GM21390 (cell line): Measurements from ENCODE around the gene FREY1.

ENCODE experiments used
- ATAC-seq: cut with Tn5 transposase; IDR thresholded peaks from one replicate; pipeline ENCODE4 v1.9.1; 2021; ENCODE audit not compliant: unreplicated experiment

FREY1 gene

DNA sequence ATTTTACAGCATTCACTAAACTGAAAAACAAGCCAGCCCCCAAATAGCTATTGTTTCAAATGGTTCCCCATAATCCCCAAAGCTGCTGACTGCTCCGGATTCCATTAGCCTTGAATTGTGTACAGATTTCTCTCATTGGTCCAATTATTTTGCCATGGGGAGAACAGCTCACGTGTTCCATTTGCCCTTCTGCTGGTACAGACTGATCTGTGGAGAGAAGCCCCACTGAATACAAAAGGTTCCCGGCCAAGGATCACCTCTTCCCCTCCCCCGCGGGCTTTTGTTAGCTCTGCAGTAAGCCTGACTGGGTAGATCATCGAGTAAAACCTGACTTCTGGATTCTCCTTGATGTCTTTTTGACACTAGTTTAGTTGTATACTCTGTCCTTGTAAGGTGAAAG lies 30.7 kb downstream of the FREY1 start:
- no peak for ATAC-seq

DNA sequence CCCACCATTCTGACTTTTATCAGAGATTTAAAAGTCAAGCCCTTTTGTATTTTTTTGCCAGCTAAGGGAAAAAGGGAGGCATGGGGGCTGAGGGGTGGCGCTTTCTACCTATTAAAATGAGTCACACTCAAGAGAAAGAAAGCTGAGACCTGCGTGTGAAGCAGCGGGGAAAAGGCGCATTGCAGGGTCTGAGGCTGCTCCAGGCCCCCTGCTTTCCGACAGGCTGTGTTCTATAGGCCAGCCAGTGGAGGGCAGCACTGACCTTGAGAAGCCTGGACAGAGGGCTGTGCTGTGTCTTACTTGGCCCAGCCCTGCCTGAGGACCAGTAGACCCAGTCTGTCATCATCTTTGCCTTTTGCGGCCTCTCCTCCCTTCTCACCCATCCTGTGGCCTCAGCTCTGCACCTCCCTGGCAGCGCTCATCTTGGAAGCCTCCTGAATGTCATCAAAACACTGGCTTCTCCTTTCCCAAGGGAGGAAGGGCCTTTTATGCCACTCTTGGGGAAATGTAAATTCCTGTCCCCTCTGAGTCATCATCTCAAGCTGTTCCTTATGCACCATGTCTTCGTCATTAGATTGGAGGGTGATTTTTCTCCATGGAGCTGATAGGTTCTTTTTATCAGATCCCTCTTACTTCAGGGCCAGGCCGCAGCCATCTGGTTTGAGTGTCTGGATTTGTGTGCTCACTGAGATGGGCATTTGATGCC lies 34.3 kb downstream of the FREY1 start:
- ATAC-seq, result no peak

DNA sequence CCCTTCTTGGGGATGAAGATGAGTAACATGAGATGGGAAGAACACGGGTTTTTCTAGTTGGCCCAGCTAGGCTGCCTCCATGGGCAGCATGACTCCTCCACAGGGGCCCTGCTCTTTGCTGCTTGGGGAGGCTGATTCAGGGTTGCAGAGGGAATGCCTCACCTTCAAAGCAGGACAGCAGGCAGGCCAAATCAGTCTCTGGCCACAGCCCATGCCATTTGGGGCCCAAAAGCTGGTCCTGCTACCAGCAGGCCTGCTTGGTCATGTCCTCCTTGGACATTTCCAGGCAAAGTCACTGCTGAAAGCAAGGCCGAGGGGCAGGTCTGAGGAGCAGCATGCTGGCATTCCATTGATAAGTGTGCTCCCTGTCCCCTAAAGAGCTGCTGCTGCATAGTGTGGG lies 35.4 kb downstream of the FREY1 start:
- no peak for ATAC-seq

DNA sequence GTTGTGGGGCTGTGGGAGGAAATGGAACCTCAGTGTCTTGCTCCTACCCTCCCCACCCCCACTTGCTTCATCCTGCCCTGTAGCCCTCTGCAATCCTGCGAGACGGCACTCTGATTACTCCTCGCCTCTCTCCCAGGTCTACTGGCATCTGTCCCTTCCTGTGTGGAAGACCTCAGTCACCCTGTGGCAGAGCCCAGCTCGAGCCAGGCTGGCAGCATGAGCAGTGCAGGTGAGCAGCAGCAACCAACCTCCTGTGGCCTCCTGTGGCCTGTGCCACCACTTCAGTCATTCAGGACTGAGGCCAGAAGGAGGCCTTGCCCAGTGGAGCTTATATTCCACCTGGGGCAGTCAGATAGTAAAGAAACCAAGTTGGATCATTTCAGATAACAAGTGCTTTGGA lies 36.4 kb downstream of the FREY1 start:
- ATAC-seq, result no peak

DNA sequence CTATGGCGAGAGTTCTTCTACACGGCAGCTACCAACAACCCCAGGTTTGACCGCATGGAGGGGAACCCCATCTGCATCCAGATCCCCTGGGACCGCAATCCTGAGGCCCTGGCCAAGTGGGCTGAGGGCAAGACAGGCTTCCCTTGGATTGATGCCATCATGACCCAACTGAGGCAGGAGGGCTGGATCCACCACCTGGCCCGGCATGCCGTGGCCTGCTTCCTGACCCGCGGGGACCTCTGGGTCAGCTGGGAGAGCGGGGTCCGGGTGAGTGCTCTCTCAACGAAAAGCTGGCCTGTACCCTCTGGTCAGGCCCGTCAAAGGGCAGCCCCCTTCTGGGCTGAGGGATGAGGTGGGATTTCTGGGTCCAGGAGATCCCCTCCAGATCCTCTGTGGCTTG lies 37.5 kb downstream of the FREY1 start:
- no peak for ATAC-seq

DNA sequence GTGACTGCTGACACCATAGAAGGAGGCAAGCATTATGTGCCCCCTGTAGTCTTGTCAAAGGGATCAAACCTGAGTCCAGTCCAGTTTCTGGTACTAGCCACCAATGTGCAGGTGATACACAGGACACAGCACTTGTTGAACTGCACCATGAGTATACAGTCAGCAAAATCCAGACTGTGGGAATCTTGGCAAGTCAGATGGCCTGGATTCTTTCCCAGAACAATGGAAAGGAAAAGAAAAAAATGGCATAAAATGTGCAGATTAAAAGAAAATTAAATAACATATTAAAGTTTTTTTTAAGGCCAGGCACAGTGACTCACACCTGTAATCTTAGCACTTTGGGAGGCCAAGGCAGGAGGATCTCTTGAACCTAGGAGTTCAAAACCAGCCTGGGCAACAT lies 43.0 kb downstream of the FREY1 start:
- no peak for ATAC-seq

DNA sequence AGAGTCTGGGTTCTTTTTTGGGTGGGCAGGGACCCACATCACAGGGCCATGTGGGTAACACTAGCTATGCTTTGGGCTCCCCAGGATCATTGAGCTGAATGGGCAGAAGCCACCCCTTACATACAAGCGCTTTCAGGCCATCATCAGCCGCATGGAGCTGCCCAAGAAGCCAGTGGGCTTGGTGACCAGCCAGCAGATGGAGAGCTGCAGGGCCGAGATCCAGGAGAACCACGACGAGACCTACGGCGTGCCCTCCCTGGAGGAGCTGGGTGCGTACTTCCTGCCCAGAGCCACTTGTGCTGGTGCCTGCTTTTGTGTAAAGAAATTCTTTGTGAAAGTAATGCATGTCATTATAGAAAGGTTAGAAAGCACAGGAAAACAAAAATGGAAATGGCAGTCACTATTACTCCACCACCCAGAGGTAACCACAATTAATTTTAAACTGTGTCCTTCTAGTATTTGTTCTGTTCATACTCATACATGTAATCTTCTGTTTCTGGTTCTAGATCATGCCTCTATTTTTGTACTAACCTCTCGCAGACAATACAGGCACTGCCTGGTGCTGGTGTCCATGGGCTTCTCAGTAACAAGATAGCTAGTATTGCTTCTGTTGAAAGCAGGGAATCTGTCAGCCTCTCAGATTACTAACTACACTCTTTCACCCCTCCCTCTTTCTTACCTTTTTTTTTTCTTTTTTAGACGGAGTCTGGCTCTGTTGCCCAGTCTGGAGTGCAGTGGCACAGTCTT lies 46.1 kb downstream of the FREY1 start:
- no peak for ATAC-seq

DNA sequence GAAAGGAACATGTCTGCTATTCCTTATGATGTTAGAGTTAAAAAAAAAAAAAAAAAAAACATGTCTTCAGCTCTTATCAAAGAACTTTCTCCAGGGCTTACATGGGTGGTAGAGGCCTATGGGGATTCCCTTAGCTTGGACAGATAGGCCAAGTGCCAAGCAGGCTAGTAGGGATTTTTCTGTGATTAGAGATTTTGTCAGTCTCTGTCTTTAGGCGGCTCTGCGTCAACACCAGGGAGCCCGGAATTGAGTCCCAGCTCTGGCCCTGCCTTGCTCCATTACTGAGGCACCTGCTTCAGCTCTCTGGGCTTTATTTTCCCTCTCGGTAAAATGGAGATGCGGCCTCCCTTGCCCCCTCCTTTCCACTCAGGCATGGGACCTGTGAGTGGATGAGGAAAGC lies 46.7 kb downstream of the FREY1 start:
- no peak for ATAC-seq

DNA sequence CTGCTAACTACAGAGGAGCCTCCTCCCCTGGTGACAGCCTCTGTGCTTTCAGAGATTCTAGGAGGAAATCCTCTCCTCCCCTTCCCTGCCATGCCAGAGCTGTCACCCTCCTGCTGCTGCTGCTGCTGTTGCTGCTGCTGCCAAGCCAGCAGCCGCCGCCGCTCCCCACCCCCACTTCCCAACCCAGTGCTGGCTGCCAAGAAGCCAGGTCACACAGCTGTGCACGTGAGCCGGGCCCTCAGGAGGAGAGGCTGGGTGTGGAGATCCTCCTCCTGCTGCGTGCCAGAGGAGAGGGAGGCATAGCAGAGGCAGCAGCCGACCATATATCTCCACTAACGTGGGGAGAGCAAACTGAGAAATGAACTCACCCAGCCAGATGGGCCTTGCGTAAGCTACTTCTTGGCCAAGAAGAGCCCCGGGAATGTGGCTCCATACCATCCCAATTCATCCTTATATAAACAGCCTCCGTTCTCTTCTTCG lies 47.4 kb downstream of the FREY1 start:
- no peak for ATAC-seq

DNA sequence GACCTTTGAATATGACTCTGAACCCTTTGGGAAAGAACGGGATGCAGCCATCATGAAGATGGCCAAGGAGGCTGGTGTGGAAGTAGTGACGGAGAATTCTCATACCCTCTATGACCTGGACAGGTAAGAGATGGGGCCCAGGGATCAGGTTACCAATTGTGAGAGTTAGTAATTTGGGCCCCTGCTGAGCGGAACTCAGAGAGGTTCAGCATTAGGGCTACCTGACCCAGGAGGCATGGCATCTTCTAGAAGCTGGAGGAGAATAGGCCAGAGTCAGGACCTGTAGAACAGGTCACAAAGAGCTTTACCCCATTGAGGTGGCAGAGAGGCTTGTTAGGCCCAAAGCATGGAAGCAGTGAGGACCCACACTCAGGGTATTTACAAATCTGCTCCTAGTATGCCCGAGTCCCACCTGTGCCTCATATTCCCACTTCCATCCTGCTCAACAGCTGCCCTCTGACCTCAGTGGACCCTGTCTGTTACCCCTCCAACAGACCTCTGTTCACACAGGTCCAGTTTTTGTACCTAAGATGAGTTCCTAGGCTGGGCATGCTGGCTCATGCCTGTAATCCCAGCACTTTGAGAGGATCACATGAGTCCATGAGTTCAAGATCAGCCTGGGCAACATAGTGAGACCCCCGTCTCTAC lies 48.2 kb downstream of the FREY1 start:
- no peak for ATAC-seq

DNA sequence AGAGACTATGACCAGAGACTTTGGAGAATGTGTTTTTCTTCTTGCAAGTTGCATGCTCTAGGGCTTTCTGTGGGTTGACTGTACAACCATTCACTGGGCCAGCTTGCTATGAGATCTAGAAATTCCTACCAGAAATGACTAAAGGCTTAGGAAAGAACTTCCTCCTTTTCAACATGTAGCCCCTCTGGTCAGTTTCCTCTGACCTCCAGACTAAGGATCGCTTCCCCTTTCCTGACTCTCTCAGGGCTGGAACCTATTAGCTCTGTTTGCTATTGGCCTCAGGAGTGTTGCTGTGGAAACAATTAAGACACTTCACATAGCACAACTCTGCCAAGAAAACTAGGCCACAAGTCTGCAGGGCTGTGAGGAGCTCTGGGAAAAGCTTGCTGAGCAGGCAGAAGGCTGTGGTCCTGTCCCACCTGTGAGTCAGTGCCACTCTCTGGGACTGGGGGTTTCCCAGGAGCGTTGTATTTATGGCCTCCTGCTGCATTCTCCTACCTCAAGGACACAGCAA lies 49.1 kb downstream of the FREY1 start:
- no peak for ATAC-seq
